SKM-1 (cell line): Measurements from ENCODE around the gene WEE1.
"Not testable (repeated sequence)": the region's sequence is repeated elsewhere in the genome, so short reads cannot be mapped to it uniquely, and the experiment has no call there.

Experiments
- DNase-seq: peaks from one replicate; lab custom pipeline; 2025; ENCODE audit not compliant: unreplicated experiment; lab: John Stamatoyannopoulos, UW

Gene WEE1

GRCh38 chr11:9619004-9619403 lies 45.5 kb downstream of the WEE1 start:
- DNase-seq: no peak

- DNase-seq: no peak
Measured at GRCh38 chr11:9619971-9620370, 46.5 kb downstream of the WEE1 start.

GRCh38 chr11:9622353-9622752 lies 48.9 kb downstream of the WEE1 start:
- not testable (repeated sequence) for DNase-seq

GRCh38 chr11:9623053-9623452 lies 49.6 kb downstream of the WEE1 start:
- not testable (repeated sequence) for DNase-seq

- no peak for DNase-seq
Measured at GRCh38 chr11:9624448-9624847, 51.0 kb downstream of the WEE1 start.

GRCh38 chr11:9625162-9625561 lies 51.7 kb downstream of the WEE1 start:
- DNase-seq: no peak

- DNase-seq: no peak
Measured at GRCh38 chr11:9625728-9626127, 52.3 kb downstream of the WEE1 start.

GRCh38 chr11:9626496-9627394 lies 53.3 kb downstream of the WEE1 start:
- no peak for DNase-seq

GRCh38 chr11:9629064-9629463 lies 55.6 kb downstream of the WEE1 start:
- DNase-seq: no peak

- DNase-seq: peak; percentile 50
Measured at GRCh38 chr11:9633679-9634078, 60.2 kb downstream of the WEE1 start.

GRCh38 chr11:9636691-9637090 lies 63.2 kb downstream of the WEE1 start:
- no peak for DNase-seq

- no peak for DNase-seq
Measured at GRCh38 chr11:9639099-9639498, 65.6 kb downstream of the WEE1 start.
